ENCODE measurements around the gene SELENOF. TPM values are rescaled to one million over a fixed set of nuclear protein-coding genes. Genes with fewer than 3 reads are reported as not detected.

SELENOF gene
- total and polyA plus RNA-seq, 2 of the 13 experiments (the other 11 are each of a cell fraction or from before 2014, with no cell fraction given), result 133 to 163 TPM

DNA sequence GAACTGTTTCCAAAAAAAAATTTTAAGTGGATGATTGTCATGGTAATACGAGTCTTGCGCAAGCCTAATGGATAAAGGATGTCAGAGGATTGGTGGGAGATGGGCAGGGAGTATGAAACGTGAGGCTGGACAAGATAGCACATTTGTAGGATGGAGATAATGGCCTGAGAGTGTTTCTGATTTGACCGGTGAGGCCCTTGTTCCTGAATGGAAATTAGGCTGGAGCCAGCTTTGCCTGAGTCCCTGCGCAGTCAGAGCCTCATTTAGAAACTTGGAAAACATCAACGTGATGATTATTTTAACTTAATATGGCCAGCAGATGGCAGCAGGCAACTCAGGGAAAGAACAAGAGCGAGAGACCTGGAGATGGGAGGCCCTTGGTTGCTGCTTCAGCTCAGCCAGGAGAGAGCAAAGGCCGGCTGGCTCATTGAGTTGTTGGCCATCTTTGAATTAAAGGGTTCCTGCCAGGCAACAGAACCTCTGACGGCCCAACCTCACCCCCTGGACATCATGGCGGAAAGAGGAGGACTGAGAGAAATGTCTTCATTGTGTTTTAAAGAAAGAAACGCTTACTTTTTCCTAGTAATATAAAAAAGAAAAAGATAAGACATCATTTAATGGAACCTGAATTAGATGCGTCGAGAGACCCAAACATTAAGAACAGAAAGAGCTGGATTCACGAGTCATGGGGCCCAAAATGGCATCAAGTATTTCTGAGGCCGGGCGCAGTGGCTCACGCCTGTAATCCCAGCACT lies 80.3 kb downstream of the SELENOF start:
- Histone ChIP-seq H3K36me3 (replicated peaks in 1 of 2; ENCODE audit: control insufficient read depth in 1 of 2, insufficient read depth in 2 of 2, low read length in 2 of 2) (no peaks in the 10 kb centered on the region), H3K27ac (ENCODE audit: extremely low read length, insufficient read depth, low read length) (no peak overlapping the region), H2AFZ (ENCODE audit: low read length) (no peak overlapping the region), H3K9me3 (ENCODE audit: low read length) (no peaks in the 10 kb centered on the region), H3K9ac (ENCODE audit: insufficient read depth, low read depth, low read length) (no peak overlapping the region), H3K4me3 (replicated peaks in 1 of 3; ENCODE audit: insufficient read depth in 1 of 3, low read depth in 2 of 3, low read length in 3 of 3) (no peak overlapping the region), H3K4me1 (ENCODE audit: insufficient read depth, low read length) (peaks cover 20% of the 10 kb centered on the region), H4K20me1 (ENCODE audit: insufficient read depth, low read length) (no peaks in the 10 kb centered on the region), H3K27me3 (ENCODE audit: control insufficient read depth in 1 of 2, insufficient read depth in 2 of 2, low read length in 2 of 2) (no peaks in the 10 kb centered on the region), H3K79me2 (ENCODE audit: insufficient read depth, low read length) (no peaks in the 10 kb centered on the region), H3K4me2 (ENCODE audit: low read depth, low read length) (peak overlapping the region; percentile 38; the same call in 1 of the 2 replicates)
- POLR2A ChIA-PET, result interaction anchor here (1.0 to 1.5 kb wide), 4 partner anchors 10 to 129 kb away, joined by 3 to 5 read pairs (median 4); partner anchors contain the start of genes HS2ST1, SELENOF and SH3GLB1
- no TSS peak for BruUV-seq (replicated peaks)
- CTCF ChIA-PET (ENCODE audit: low intra/inter-chr PET ratio, low total read pairs), result interaction anchor here (0.7 to 2.3 kb wide), 6 partner anchors 10 to 250 kb away, joined by 3 to 14 read pairs (median 4); no protein-coding TSS in a partner anchor
- ATAC-seq (peak; percentile 98), FAIRE-seq (peak; percentile 97), DNase-seq (ENCODE audit: low spot score) (peak; percentile 88)
- 60% methylated on average over 17 of the region's 17 CpGs for WGBS (ENCODE audit: low lambda C conversion rate)
- intact Hi-C loops (cut with micrococcal nuclease; ENCODE audit: unreplicated experiment), result loop anchor here (1.0 to 5.0 kb wide), 4 partner anchors 51 to 251 kb away; no protein-coding TSS in a partner anchor
- in situ Hi-C loops (cut with HindIII; ENCODE audit: extremely low pct_ligation_motif_present, low pct_unique_long_range_greater_than_20kb), result loop anchor here (10.0 kb wide), 1 partner anchor 121 kb away; no protein-coding TSS in a partner anchor
- TF ChIP-seq, protein P1, sequence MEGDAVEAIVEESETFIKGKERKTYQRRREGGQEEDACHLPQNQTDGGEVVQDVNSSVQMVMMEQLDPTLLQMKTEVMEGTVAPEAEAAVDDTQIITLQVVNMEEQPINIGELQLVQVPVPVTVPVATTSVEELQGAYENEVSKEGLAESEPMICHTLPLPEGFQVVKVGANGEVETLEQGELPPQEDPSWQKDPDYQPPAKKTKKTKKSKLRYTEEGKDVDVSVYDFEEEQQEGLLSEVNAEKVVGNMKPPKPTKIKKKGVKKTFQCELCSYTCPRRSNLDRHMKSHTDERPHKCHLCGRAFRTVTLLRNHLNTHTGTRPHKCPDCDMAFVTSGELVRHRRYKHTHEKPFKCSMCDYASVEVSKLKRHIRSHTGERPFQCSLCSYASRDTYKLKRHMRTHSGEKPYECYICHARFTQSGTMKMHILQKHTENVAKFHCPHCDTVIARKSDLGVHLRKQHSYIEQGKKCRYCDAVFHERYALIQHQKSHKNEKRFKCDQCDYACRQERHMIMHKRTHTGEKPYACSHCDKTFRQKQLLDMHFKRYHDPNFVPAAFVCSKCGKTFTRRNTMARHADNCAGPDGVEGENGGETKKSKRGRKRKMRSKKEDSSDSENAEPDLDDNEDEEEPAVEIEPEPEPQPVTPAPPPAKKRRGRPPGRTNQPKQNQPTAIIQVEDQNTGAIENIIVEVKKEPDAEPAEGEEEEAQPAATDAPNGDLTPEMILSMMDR (CRISPR knock-in tag; IDR thresholded peaks at IDR 0.05), result peak; percentile 85
- no peak for TF ChIP-seq STAT5B (CRISPR knock-in tag; IDR thresholded peaks at IDR 0.05)
- TF ChIP-seq ZBTB33 (CRISPR knock-in tag; IDR thresholded peaks at IDR 0.05), result no peak
- peak; percentile 29; the same call in 1 of the 2 replicates for TF ChIP-seq EHMT2 (IDR thresholded peaks at IDR 0.05; ENCODE audit: borderline replicate concordance, low read depth, low read length)
- 0 out of 2 replicates have a peak, but pooled peaks have one; percentile 36 for TF ChIP-seq GATAD1 (CRISPR knock-in tag; IDR thresholded peaks at IDR 0.05)
- no peak for TF ChIP-seq DPF2 (CRISPR knock-in tag; IDR thresholded peaks at IDR 0.05; ENCODE audit: borderline replicate concordance, low read depth)
- no peak for TF ChIP-seq AKNA (CRISPR knock-in tag; IDR thresholded peaks at IDR 0.05; ENCODE audit: borderline replicate concordance)
- TF ChIP-seq ZNF383 (CRISPR knock-in tag; IDR thresholded peaks at IDR 0.05; ENCODE audit: borderline replicate concordance), result no peak
- TF ChIP-seq HNF4A (CRISPR knock-in tag; IDR thresholded peaks at IDR 0.05), result peak; percentile 54
- peak; percentile 53 for TF ChIP-seq ZNF563 (CRISPR knock-in tag; IDR thresholded peaks at IDR 0.05)
- TF ChIP-seq, protein P2, sequence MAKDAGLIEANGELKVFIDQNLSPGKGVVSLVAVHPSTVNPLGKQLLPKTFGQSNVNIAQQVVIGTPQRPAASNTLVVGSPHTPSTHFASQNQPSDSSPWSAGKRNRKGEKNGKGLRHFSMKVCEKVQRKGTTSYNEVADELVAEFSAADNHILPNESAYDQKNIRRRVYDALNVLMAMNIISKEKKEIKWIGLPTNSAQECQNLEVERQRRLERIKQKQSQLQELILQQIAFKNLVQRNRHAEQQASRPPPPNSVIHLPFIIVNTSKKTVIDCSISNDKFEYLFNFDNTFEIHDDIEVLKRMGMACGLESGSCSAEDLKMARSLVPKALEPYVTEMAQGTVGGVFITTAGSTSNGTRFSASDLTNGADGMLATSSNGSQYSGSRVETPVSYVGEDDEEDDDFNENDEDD (CRISPR knock-in tag; IDR thresholded peaks at IDR 0.05; ENCODE audit: borderline replicate concordance), result no peak
- TF ChIP-seq ZNF329 (CRISPR knock-in tag; IDR thresholded peaks at IDR 0.05; ENCODE audit: low read depth), result peak; percentile 99
- TF ChIP-seq THAP11 (CRISPR knock-in tag; IDR thresholded peaks at IDR 0.05), result peak; percentile 17; the same call in 1 of the 2 replicates
